H1 (cell line): Measurements from ENCODE around the gene HOXD4. TPM values are rescaled to one million over a fixed set of nuclear protein-coding genes. Genes with fewer than 3 reads are reported as not detected.

Experiments
- CHD1 ChIP-seq: IDR thresholded peaks from 2 replicates; pipeline ENCODE4 v1.6.1; 2012; ENCODE audit warnings: low read depth, low read length, improper control_type of control experiment
- JUN ChIP-seq: IDR thresholded peaks from 2 replicates; pipeline ENCODE4 v1.6.1; 2011; ENCODE audit warnings: low read depth, mild to moderate bottlenecking, improper control_type of control experiment, low read length
- YY1 ChIP-seq: IDR thresholded peaks from 2 replicates; pipeline ENCODE4 v1.6.1; 2011; ENCODE audit warnings: low read depth, mild to moderate bottlenecking, low read length
- polyA plus RNA-seq, 7 experiments: library from polyadenylated mRNA; depleted of rRNA in 3 of 7; stranded (reverse) in 5 of 7; unstranded in 2 of 7; fragments of >200 nt in 5 of 7; fragments of 200-250 nt in 2 of 7; gene quantifications; 1 replicate in 5 of 7; 2 replicates in 1 of 7; 4 replicates in 1 of 7; pipeline versions ENCODE4 v1.2.1 to v1.2.3, GENCODE V29; 2011 to 2013; ENCODE audit warnings: missing spikeins in 2 of 7, mixed read lengths in 2 of 7
- total RNA-seq: library from RNA; stranded (reverse); fragmentation: NEBNext Ultra II Directional; extraction: Animal tissue kit (Norgen Biotek cat#: 25700); gene quantifications from 2 replicates; pipeline ENCODE4 v1.2.1, GENCODE V29; 2021
- TF ChIP-seq, protein P1 (sequence below): IDR thresholded peaks from 2 replicates; pipeline ENCODE4 v1.6.1; 2012; ENCODE audit warnings: low read length, inconsistent platforms

The HOXD4 gene
- total and polyA plus RNA-seq, 2 of the 8 experiments (the other 6 are each of a cell fraction or from before 2014, with no cell fraction given): not detected

DNA sequence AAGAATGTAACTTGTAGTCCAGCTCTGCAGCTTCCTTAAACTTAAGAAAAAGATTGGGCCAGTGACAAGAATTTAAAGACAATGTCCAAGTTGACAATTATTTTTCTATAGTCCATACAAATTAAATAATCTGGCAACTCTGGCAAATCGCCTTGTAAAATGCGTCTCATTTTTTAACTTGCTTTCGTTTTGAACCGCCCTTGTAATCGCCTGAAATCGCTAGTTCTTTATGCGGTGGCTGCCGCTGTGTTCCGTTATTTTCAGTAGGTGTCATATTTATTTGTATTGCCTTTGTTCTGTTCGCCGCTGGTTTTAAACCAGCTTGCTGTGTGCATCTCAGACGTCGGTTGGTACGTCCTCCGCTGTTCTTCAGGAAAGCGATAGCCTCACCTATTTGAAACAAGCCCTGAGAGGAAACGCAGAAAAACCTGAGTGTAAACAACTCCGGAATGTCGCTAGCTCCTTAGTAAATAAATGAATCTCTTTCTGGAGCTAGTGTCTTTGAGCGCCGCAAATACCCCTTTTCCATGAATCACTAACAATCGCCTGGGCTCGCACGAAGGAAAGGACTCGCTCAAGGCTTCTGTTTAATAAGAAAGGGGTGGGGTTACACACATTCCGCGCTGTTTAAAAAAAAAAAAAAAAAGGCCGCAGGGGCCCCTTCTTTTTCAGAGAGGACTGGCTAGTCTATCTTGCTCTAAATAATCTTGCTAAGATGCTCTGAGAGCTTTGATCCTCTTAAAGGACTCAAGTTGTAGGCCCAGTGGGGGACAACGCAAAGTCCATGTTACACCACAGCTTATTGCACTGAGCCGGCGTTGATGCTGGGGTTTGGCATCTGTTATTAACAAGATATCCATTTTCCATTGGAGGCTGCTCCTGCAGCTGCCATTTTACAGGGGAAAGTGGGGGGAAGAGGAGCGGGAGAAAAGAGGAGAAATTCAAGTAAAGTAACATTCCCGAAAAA is 18.9 kb upstream of the HOXD4 start (continued):
- TF ChIP-seq, protein P1, sequence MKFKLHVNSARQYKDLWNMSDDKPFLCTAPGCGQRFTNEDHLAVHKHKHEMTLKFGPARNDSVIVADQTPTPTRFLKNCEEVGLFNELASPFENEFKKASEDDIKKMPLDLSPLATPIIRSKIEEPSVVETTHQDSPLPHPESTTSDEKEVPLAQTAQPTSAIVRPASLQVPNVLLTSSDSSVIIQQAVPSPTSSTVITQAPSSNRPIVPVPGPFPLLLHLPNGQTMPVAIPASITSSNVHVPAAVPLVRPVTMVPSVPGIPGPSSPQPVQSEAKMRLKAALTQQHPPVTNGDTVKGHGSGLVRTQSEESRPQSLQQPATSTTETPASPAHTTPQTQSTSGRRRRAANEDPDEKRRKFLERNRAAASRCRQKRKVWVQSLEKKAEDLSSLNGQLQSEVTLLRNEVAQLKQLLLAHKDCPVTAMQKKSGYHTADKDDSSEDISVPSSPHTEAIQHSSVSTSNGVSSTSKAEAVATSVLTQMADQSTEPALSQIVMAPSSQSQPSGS: no peak
- TF ChIP-seq YY1 (no peak), JUN (no peak), CHD1 (no peak)
